Measurements from ENCODE around the gene HOATZ. TPM values are rescaled to one million over a fixed set of nuclear protein-coding genes. Genes with fewer than 3 reads are reported as not detected.

The HOATZ gene
- polyA plus RNA-seq, 1 experiment: 0.31 TPM

- Histone ChIP-seq H3K4me3 (ENCODE audit: low read depth, low read length) (no peak overlapping the region), H3K9me3 (ENCODE audit: control insufficient read depth, insufficient read depth, low read length) (no peaks in the 10 kb centered on the region), H3K27ac (ENCODE audit: low read depth, low read length) (no peak overlapping the region), H3K27me3 (ENCODE audit: control insufficient read depth, insufficient read depth, low read length) (no peaks in the 10 kb centered on the region)
- POLR2A ChIA-PET: no interaction called here
- no peak for DNase-seq (ENCODE audit: low read depth, low spot score)
- CTCF ChIA-PET: no interaction called here
- no peak for TF ChIP-seq CTCF (IDR thresholded peaks at IDR 0.05; ENCODE audit: low read depth, low read length)
These were observed 40.1 kb upstream of the HOATZ start for GRCh38 chr11:111474432-111474831.

GRCh38 chr11:111476366-111476765, 38.2 kb upstream of the HOATZ start:
- DNase-seq (ENCODE audit: low read depth, low spot score): no peak
- no peaks in the 10 kb centered on the region for H3K9me3 ChIP-seq (ENCODE audit: control insufficient read depth, insufficient read depth, low read length)
- POLR2A ChIA-PET: no interaction called here
- H3K27me3 ChIP-seq (ENCODE audit: control insufficient read depth, insufficient read depth, low read length): no peaks in the 10 kb centered on the region
- no peak for TF ChIP-seq CTCF (IDR thresholded peaks at IDR 0.05; ENCODE audit: low read depth, low read length)
- H3K4me3 ChIP-seq (ENCODE audit: low read depth, low read length): no peak overlapping the region
- CTCF ChIA-PET: interaction anchor here (0.6 to 2.4 kb wide), 2 partner anchors 21 to 128 kb away, joined by 6 to 8 read pairs; no protein-coding TSS in a partner anchor
- H3K27ac ChIP-seq (ENCODE audit: low read depth, low read length): no peak overlapping the region

GRCh38 chr11:111476956-111477355, 37.6 kb upstream of the HOATZ start:
- TF ChIP-seq CTCF (IDR thresholded peaks at IDR 0.05; ENCODE audit: low read depth, low read length): no peak
- H3K4me3 ChIP-seq (ENCODE audit: low read depth, low read length): no peak overlapping the region
- no peak for DNase-seq (ENCODE audit: low read depth, low spot score)
- H3K27ac ChIP-seq (ENCODE audit: low read depth, low read length): no peak overlapping the region
- no peaks in the 10 kb centered on the region for H3K27me3 ChIP-seq (ENCODE audit: control insufficient read depth, insufficient read depth, low read length)
- ChIA-PET CTCF (interaction anchor here (2.4 kb wide), 1 partner anchor 22 kb away, joined by 8 read pairs; no protein-coding TSS in a partner anchor), POLR2A (no interaction called here)
- no peaks in the 10 kb centered on the region for H3K9me3 ChIP-seq (ENCODE audit: control insufficient read depth, insufficient read depth, low read length)

GRCh38 chr11:111477898-111478297, 36.7 kb upstream of the HOATZ start:
- Histone ChIP-seq H3K27me3 (ENCODE audit: control insufficient read depth, insufficient read depth, low read length) (no peaks in the 10 kb centered on the region), H3K9me3 (ENCODE audit: control insufficient read depth, insufficient read depth, low read length) (peaks cover 1% of the 10 kb centered on the region; the same call in 1 of the 2 replicates), H3K4me3 (ENCODE audit: low read depth, low read length) (no peak overlapping the region), H3K27ac (ENCODE audit: low read depth, low read length) (no peak overlapping the region)
- ChIA-PET CTCF (interaction anchor here (0.6 to 2.4 kb wide), 2 partner anchors 23 to 124 kb away, joined by 5 to 8 read pairs; no protein-coding TSS in a partner anchor), POLR2A (no interaction called here)
- no peak for TF ChIP-seq CTCF (IDR thresholded peaks at IDR 0.05; ENCODE audit: low read depth, low read length)
- DNase-seq (ENCODE audit: low read depth, low spot score): no peak

GRCh38 chr11:111479666-111480065, 34.9 kb upstream of the HOATZ start:
- ChIA-PET POLR2A (no interaction called here), CTCF (interaction anchor here (1.1 to 1.3 kb wide), 3 partner anchors 15 to 34 kb away, joined by 3 to 6 read pairs (median 4); no protein-coding TSS in a partner anchor)
- 0 out of 2 replicates have a peak, but pooled peaks have one; percentile 4 for TF ChIP-seq CTCF (IDR thresholded peaks at IDR 0.05; ENCODE audit: low read depth, low read length)
- peaks cover 3% of the 10 kb centered on the region; the same call in 1 of the 2 replicates for H3K9me3 ChIP-seq (ENCODE audit: control insufficient read depth, insufficient read depth, low read length)
- no peak overlapping the region for H3K4me3 ChIP-seq (ENCODE audit: low read depth, low read length)
- no peaks in the 10 kb centered on the region for H3K27me3 ChIP-seq (ENCODE audit: control insufficient read depth, insufficient read depth, low read length)
- no peak overlapping the region for H3K27ac ChIP-seq (ENCODE audit: low read depth, low read length)
- DNase-seq (ENCODE audit: low read depth, low spot score): no peak
